SK-N-SH (cell line): ENCODE results near the gene CFHR3. TPM values are rescaled to one million over a fixed set of nuclear protein-coding genes. Genes with fewer than 3 reads are reported as not detected.

ENCODE experiments used
- CTCF ChIA-PET: fragments of 300-600, 350-600 bp; formaldehyde crosslinking; extraction: SDS; loops from one replicate; lab custom pipeline; 2021; lab: Yijun Ruan, JAX
- POLR2A ChIA-PET: fragments of 350-600 bp; sonication (Branson Sonifier 250); formaldehyde crosslinking; extraction: SDS; loops from one replicate; lab custom pipeline; 2020; ENCODE audit warnings: antibody characterized with exemption, inconsistent platforms; lab: Yijun Ruan, JAX
- DNase-seq: peaks from one replicate; pipeline ENCODE4 v3.0.0; 2012
- H2AFZ ChIP-seq: fragments of 200-600 bp; sonication (generic); 2 replicates; pipeline ENCODE4 v1.8.1; 2016; ENCODE audit warnings: antibody characterized with exemption, mild to moderate bottlenecking, low read depth
- H3F3A ChIP-seq: fragments of 200-600 bp; sonication (generic); replicated peaks from 2 replicates; pipeline ENCODE3; 2016; ENCODE audit warnings: antibody characterized with exemption, mild to moderate bottlenecking; ENCODE audit not compliant: insufficient read depth
- H3K27ac ChIP-seq, 2 experiments: fragments of 200-500 bp in 1 of 2; fragments of 200-600 bp in 1 of 2; sonication (Bioruptor generic) in 1 of 2; sonication (generic), shearing (Covaris generic) in 1 of 2; 2 replicates each; pipeline versions ENCODE4 v1.5.1 to v1.6.1; 2014 to 2016; ENCODE audit warnings: low read depth in 2 of 2, inconsistent platforms in 1 of 2, low read length in 1 of 2, mild to moderate bottlenecking in 1 of 2, mixed read lengths in 1 of 2
- H3K27me3 ChIP-seq: fragments of 200-600 bp; sonication (generic), shearing (Covaris generic); 2 replicates; pipeline ENCODE4 v1.6.1; 2016; ENCODE audit warnings: mixed run types; ENCODE audit not compliant: insufficient read depth
- H3K36me3 ChIP-seq, 2 experiments: fragments of 200-500 bp in 1 of 2; fragments of 200-600 bp in 1 of 2; sonication (Bioruptor generic) in 1 of 2; sonication (generic) in 1 of 2; replicated peaks in 1 of 2; 2 replicates each; pipeline versions ENCODE3 to v1.5.1; 2014 to 2016; ENCODE audit warnings: low read length in 1 of 2, mild to moderate bottlenecking in 1 of 2; ENCODE audit not compliant: insufficient read depth in 2 of 2, control insufficient read depth in 1 of 2
- H3K4me1 ChIP-seq, 2 experiments: fragments of 200-500 bp in 1 of 2; fragments of 200-600 bp in 1 of 2; sonication (Bioruptor generic) in 1 of 2; sonication (generic), shearing (Covaris generic) in 1 of 2; 2 replicates each; pipeline versions ENCODE4 v1.5.1 to v1.6.1; 2014 to 2016; ENCODE audit warnings: low read depth in 1 of 2, low read length in 1 of 2, mixed run types in 1 of 2; ENCODE audit not compliant: insufficient read depth in 2 of 2, control insufficient read depth in 1 of 2
- H3K4me2 ChIP-seq: fragments of 200-600 bp; sonication (generic), shearing (Covaris generic); 2 replicates; pipeline ENCODE4 v1.6.1; 2017; ENCODE audit warnings: mixed run types
- H3K4me3 ChIP-seq, 2 experiments: fragments of 200-500 bp in 1 of 2; fragments of 200-600 bp in 1 of 2; sonication (Bioruptor generic) in 1 of 2; sonication (generic), shearing (Covaris generic) in 1 of 2; 2 replicates each; pipeline versions ENCODE4 v1.5.1 to v1.8.1; 2014 to 2016; ENCODE audit warnings: low read depth in 2 of 2, inconsistent platforms in 1 of 2, low read length in 1 of 2, mild to moderate bottlenecking in 1 of 2, mixed read lengths in 1 of 2, moderate library complexity in 1 of 2
- H3K79me2 ChIP-seq: fragments of 200-600 bp; sonication (generic); 2 replicates; pipeline ENCODE4 v1.8.1; 2017; ENCODE audit warnings: mild to moderate bottlenecking; ENCODE audit not compliant: insufficient read depth
- H3K9ac ChIP-seq: fragments of 200-600 bp; sonication (generic); 2 replicates; pipeline ENCODE4 v1.6.1; 2017; ENCODE audit warnings: mixed run types
- H3K9me2 ChIP-seq: fragments of 200-600 bp; sonication (generic); 2 replicates; pipeline ENCODE4 v1.6.1; 2017; ENCODE audit warnings: mixed run types
- H3K9me3 ChIP-seq: fragments of 200-600 bp; sonication (generic); 2 replicates; pipeline ENCODE4 v1.6.1; 2017; ENCODE audit warnings: mixed run types, mild to moderate bottlenecking, moderate library complexity
- H4K20me1 ChIP-seq: fragments of 200-600 bp; sonication (generic); 2 replicates; pipeline ENCODE4 v1.6.1; 2017; ENCODE audit warnings: mild to moderate bottlenecking, mixed run types; ENCODE audit not compliant: insufficient read depth
- CHD2 ChIP-seq: fragments of 150-350 bp; IDR thresholded peaks from 2 replicates; pipeline ENCODE4 v1.6.1; 2018; ENCODE audit warnings: low read length; ENCODE audit not compliant: partially characterized antibody
- CTCF ChIP-seq: fragments of 200-600 bp; sonication (generic); IDR thresholded peaks from 2 replicates; pipeline ENCODE4 v1.6.1; 2017; ENCODE audit warnings: antibody characterized with exemption, mild to moderate bottlenecking, moderate library complexity
- EP300 ChIP-seq, 2 experiments: IDR thresholded peaks; 2 replicates each; pipeline versions ENCODE4 v1.4.0 to v1.6.1; 2012; ENCODE audit warnings: borderline replicate concordance in 1 of 2, low read depth in 1 of 2, low read length in 1 of 2
- MAX ChIP-seq: IDR thresholded peaks from 2 replicates; pipeline ENCODE4 v1.4.0; 2012; ENCODE audit warnings: low read depth
- MEF2A ChIP-seq: IDR thresholded peaks from 2 replicates; pipeline ENCODE4 v1.4.0; 2012; ENCODE audit warnings: low read depth, borderline replicate concordance
- MXI1 ChIP-seq: IDR thresholded peaks from 2 replicates; pipeline ENCODE4 v1.6.1; 2012; ENCODE audit warnings: mild to moderate bottlenecking, low read depth, low read length, improper control_type of control experiment
- RCOR1 ChIP-seq: fragments of 150-350 bp; IDR thresholded peaks from 2 replicates; pipeline ENCODE4 v1.6.1; 2017; ENCODE audit warnings: antibody characterized with exemption, low read length
- SMC3 ChIP-seq: IDR thresholded peaks from 2 replicates; pipeline ENCODE4 v1.6.1; 2012; ENCODE audit warnings: low read depth, low read length, improper control_type of control experiment
- TEAD4 ChIP-seq: IDR thresholded peaks from 2 replicates; pipeline ENCODE4 v1.4.0; 2012; ENCODE audit warnings: mild to moderate bottlenecking, borderline replicate concordance; ENCODE audit not compliant: insufficient read depth
- YY1 ChIP-seq: IDR thresholded peaks from 2 replicates; pipeline ENCODE4 v1.4.0; 2012; ENCODE audit warnings: low read depth, mild to moderate bottlenecking
- ZBTB33 ChIP-seq: IDR thresholded peaks from 2 replicates; pipeline ENCODE4 v1.4.0; 2012; ENCODE audit warnings: low read depth, borderline replicate concordance
- WGBS: methylation state at CpG from one replicate; pipeline ENCODE4 v1.1.6; 2017; ENCODE audit warnings: low lambda C conversion rate; 5-methylcytosine and 5-hydroxymethylcytosine counted together
- polyA plus RNA-seq, 3 experiments: library from polyadenylated mRNA; depleted of rRNA; stranded (reverse); fragments of >200 nt; gene quantifications; 2 replicates each; pipeline ENCODE4 v1.2.3, GENCODE V29; 2012

Gene CFHR3
- polyA plus RNA-seq (2012; rRNA removed) = 0.18 and 0.37 TPM in 2 replicates
- 0.15 and 0.16 TPM in 2 replicates for polyA plus RNA-seq (2012; cell fraction: cytosol; rRNA removed)
- 0.43 and 0.92 TPM in 2 replicates for polyA plus RNA-seq (2012; cell fraction: nucleus; rRNA removed)

GRCh38 chr1:196774603-196775002 is at the start of gene CFHR3:
TSS of gene CFHR3 (plus strand) at chr1:196774840. CDS start at chr1:196774887, 47 bp downstream.
- no peak for DNase-seq
- no peak within 1 kb of the TSS for H3K4me3 ChIP-seq
- no peak within 1 kb of the TSS for H3K27ac ChIP-seq
- H3K9me2 ChIP-seq = no peaks in the 10 kb centered on the region
- no peak within 1 kb of the TSS for H3K9ac ChIP-seq
- POLR2A ChIA-PET = no interaction called here
- no peaks in the 10 kb centered on the region for H4K20me1 ChIP-seq
- H3K27me3 ChIP-seq = no peaks in the 10 kb centered on the region
- no peak within 1 kb of the TSS for H2AFZ ChIP-seq
- CTCF ChIA-PET = no interaction called here
- no peaks in the 10 kb centered on the region for H3K4me1 ChIP-seq
- TF ChIP-seq TEAD4 = no peak
- no peak for TF ChIP-seq EP300 (IDR thresholded peaks at IDR 0.05; ENCODE audit: borderline replicate concordance in 1 of 2, low read depth in 1 of 2, low read length in 1 of 2)
- no peak for TF ChIP-seq YY1
- no peak for TF ChIP-seq SMC3
- no peak for TF ChIP-seq MXI1
- TF ChIP-seq MEF2A = no peak
- TF ChIP-seq CHD2 = no peak
- TF ChIP-seq ZBTB33 = no peak
- H3K9me3 ChIP-seq = no peaks in the 10 kb centered on the region
- H3K36me3 ChIP-seq = no peaks in the 10 kb centered on the region
- H3F3A ChIP-seq = no peaks in the 10 kb centered on the region
- no peaks in the 10 kb centered on the region for H3K79me2 ChIP-seq
- H3K4me2 ChIP-seq = no peak within 1 kb of the TSS

- POLR2A ChIA-PET = no interaction called here
- Histone ChIP-seq H3K79me2 (no peaks in the 10 kb centered on the region), H3K27ac (no peak overlapping the region), H3K4me3 (no peak overlapping the region), H2AFZ (no peak overlapping the region; the same call in 1 of the 2 replicates), H3K36me3 (no peaks in the 10 kb centered on the region), H3K4me1 (no peaks in the 10 kb centered on the region; a peak in 1 of 4 replicates), H3K9me2 (no peaks in the 10 kb centered on the region), H3K9ac (no peak overlapping the region), H4K20me1 (no peaks in the 10 kb centered on the region), H3F3A (no peaks in the 10 kb centered on the region), H3K4me2 (no peak overlapping the region), H3K27me3 (no peaks in the 10 kb centered on the region), H3K9me3 (no peaks in the 10 kb centered on the region; the same call in 1 of the 2 replicates)
- 63% methylated on average over 2 of the region's 2 CpGs for WGBS
- DNase-seq = no peak
- CTCF ChIA-PET = interaction anchor here (1.8 kb wide), 1 partner anchor 9 kb away, joined by 5 read pairs; no protein-coding TSS in a partner anchor
- TF ChIP-seq CTCF (peak; percentile 27; the same call in 1 of the 2 replicates), RCOR1 (no peak), MXI1 (no peak), MAX (no peak)
These were observed 42.1 kb upstream of the CFHR3 start for GRCh38 chr1:196732526-196732925.
